OCI-LY1 (cell line): ENCODE results near the gene NBEAL1.

ENCODE experiments used
- H2AFZ ChIP-seq: fragments of 200-600 bp; sonication (generic), shearing (Covaris generic); 2 replicates; pipeline ENCODE4 v1.6.0; 2014; ENCODE audit warnings: antibody characterized with exemption, mild to moderate bottlenecking, low read length
- H3F3A ChIP-seq: fragments of 200-600 bp; sonication (generic), shearing (Covaris generic); 2 replicates; pipeline ENCODE4 v1.6.0; 2014; ENCODE audit warnings: mild to moderate bottlenecking, antibody characterized with exemption, low read length, moderate library complexity; ENCODE audit not compliant: insufficient read depth
- H3K27ac ChIP-seq: fragments of 200-600 bp; sonication (generic); 2 replicates; pipeline ENCODE4 v1.5.1; 2014; ENCODE audit warnings: low read length, mixed run types, mild to moderate bottlenecking, low read depth; ENCODE audit not compliant: poor library complexity, severe bottlenecking
- H3K27me3 ChIP-seq: fragments of 200-600 bp; sonication (generic); 2 replicates; pipeline ENCODE4 v1.6.0; 2014; ENCODE audit warnings: antibody characterized with exemption, mild to moderate bottlenecking, low read length, moderate library complexity; ENCODE audit not compliant: insufficient read depth
- H3K36me3 ChIP-seq: fragments of 200-600 bp; sonication (generic); 2 replicates; pipeline ENCODE4 v1.6.1; 2014; ENCODE audit warnings: mild to moderate bottlenecking, antibody characterized with exemption, low read length, moderate library complexity, mixed read lengths; ENCODE audit not compliant: insufficient read depth
- H3K4me1 ChIP-seq: fragments of 200-600 bp; sonication (generic); 2 replicates; pipeline ENCODE4 v1.5.1; 2014; ENCODE audit warnings: mild to moderate bottlenecking, low read length, moderate library complexity; ENCODE audit not compliant: insufficient read depth, severe bottlenecking
- H3K4me2 ChIP-seq: fragments of 200-600 bp; sonication (generic), shearing (Covaris generic); 2 replicates; pipeline ENCODE4 v1.6.1; 2014; ENCODE audit warnings: low read length
- H3K4me3 ChIP-seq: fragments of 200-600 bp; sonication (generic); 2 replicates; pipeline ENCODE4 v1.5.1; 2014; ENCODE audit warnings: low read length, low read depth, mild to moderate bottlenecking, mixed read lengths; ENCODE audit not compliant: poor library complexity, severe bottlenecking
- H3K79me2 ChIP-seq: fragments of 200-600 bp; shearing (Covaris generic); 2 replicates; pipeline ENCODE4 v1.6.1; 2016; ENCODE audit warnings: mixed run types, low read length, mixed read lengths; ENCODE audit not compliant: insufficient read depth
- H3K9ac ChIP-seq: fragments of 200-600 bp; sonication (generic), shearing (Covaris generic); 2 replicates; pipeline ENCODE4 v1.6.1; 2014; ENCODE audit warnings: mild to moderate bottlenecking, low read length, mixed read lengths
- H3K9me2 ChIP-seq: fragments of 200-600 bp; sonication (generic), shearing (Covaris generic); 2 replicates; pipeline ENCODE4 v1.6.1; 2014; ENCODE audit warnings: low read depth, mild to moderate bottlenecking, low read length, mixed read lengths
- H3K9me3 ChIP-seq: fragments of 200-600 bp; shearing (Covaris generic); 2 replicates; pipeline ENCODE4 v1.6.1; 2014; ENCODE audit warnings: low read length, mixed read lengths
- H4K20me1 ChIP-seq: fragments of 200-600 bp; sonication (generic), shearing (Covaris generic); 2 replicates; pipeline ENCODE4 v1.6.0; 2016; ENCODE audit warnings: mild to moderate bottlenecking, low read length; ENCODE audit not compliant: insufficient read depth
- EZH2 ChIP-seq: fragments of 200-600 bp; sonication (generic), shearing (Covaris generic); IDR thresholded peaks from 2 replicates; pipeline ENCODE4 v1.8.0; 2017; ENCODE audit warnings: borderline replicate concordance, mixed run types, mild to moderate bottlenecking, antibody characterized with exemption, low read length, moderate library complexity, mixed read lengths
- TF ChIP-seq, protein P1 (sequence below): fragments of 200-600 bp; sonication (generic), shearing (Covaris generic); IDR thresholded peaks from 2 replicates; pipeline ENCODE4 v1.5.1; 2017; ENCODE audit warnings: mild to moderate bottlenecking, antibody characterized with exemption, low read length, moderate library complexity, mixed read lengths

NBEAL1 gene

DNA sequence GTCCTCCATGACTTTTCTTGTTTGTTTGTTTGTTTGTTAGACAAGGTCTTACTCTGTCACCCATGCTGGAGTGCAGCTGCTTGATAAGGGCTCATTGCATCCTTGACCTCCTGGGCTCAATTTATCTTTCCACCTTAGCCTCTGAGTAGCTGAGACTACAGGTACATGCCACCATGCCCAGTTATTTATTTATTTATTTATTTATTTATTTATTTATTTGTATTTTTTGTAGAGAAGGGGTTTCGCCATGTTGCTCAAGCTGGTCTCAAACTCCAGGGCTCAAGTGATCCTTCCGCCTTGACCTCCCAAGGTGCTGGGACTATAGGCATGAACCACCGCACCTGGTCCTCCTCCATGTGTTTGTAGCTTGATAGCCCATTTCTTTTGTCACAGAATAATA, 37.9 kb downstream of the NBEAL1 start:
- H4K20me1 ChIP-seq = no peaks in the 10 kb centered on the region
- no peaks in the 10 kb centered on the region for H3K79me2 ChIP-seq
- no peaks in the 10 kb centered on the region for H3K36me3 ChIP-seq
- no peak overlapping the region for H3K4me3 ChIP-seq
- TF ChIP-seq EZH2 = no peak
- TF ChIP-seq, protein P1, sequence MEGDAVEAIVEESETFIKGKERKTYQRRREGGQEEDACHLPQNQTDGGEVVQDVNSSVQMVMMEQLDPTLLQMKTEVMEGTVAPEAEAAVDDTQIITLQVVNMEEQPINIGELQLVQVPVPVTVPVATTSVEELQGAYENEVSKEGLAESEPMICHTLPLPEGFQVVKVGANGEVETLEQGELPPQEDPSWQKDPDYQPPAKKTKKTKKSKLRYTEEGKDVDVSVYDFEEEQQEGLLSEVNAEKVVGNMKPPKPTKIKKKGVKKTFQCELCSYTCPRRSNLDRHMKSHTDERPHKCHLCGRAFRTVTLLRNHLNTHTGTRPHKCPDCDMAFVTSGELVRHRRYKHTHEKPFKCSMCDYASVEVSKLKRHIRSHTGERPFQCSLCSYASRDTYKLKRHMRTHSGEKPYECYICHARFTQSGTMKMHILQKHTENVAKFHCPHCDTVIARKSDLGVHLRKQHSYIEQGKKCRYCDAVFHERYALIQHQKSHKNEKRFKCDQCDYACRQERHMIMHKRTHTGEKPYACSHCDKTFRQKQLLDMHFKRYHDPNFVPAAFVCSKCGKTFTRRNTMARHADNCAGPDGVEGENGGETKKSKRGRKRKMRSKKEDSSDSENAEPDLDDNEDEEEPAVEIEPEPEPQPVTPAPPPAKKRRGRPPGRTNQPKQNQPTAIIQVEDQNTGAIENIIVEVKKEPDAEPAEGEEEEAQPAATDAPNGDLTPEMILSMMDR = no peak
- no peak overlapping the region for H2AFZ ChIP-seq
- H3K4me2 ChIP-seq = no peak overlapping the region
- no peak overlapping the region for H3K9ac ChIP-seq
- no peaks in the 10 kb centered on the region for H3F3A ChIP-seq
- no peaks in the 10 kb centered on the region for H3K4me1 ChIP-seq
- H3K27ac ChIP-seq = no peak overlapping the region
- no peaks in the 10 kb centered on the region for H3K27me3 ChIP-seq
- H3K9me3 ChIP-seq = no peaks in the 10 kb centered on the region
- no peaks in the 10 kb centered on the region for H3K9me2 ChIP-seq

DNA sequence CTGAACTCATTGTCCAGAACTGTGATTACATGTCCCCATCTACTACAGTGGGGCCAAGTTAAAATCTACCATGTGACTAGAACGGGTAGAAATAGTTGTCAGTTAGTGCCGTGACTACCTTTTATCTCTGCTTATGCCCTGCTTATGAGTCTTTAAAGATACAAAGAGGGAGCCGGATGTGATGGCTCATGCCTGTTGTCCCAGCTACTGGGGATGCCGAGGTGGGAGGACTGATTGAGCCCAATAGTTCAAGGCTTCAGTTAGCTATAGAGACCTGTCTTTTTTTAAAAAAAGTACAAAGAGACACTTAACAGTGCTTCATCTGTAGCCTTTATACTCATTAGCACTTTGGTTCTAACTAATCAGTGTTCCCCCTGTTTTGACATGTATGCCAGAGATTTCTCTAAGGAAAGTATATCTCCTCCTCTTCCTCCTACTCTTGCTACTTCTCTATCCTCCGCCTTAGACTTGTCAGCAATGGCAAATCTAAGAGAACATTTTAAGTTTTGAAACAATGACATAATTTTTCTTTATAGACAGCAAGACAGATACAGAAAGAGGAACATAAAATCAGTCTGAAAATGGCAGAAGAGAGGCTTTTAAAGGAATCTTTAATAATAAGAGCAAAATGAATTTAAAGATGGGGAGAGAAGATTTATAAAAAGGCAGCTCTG, 45.0 kb downstream of the NBEAL1 start:
- no peak overlapping the region for H3K9ac ChIP-seq

DNA sequence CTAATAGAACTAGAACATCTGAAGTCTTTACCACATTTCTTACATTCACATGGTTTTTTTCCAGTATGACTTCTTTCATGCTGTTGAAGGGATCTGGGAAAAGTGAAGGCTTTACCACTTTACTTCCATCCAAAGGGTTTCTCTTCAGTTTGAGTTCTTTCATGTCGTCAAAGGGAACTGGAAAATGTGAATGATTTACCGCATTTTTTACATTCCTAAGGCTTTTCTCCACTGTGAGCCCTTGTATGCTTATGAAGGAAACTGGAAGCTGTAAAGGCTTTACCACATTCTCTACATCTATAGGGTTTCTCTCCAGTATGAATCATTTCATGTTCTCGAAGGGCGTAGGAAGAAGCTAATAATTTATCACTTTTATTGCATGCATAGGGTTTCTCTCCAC, 46.7 kb downstream of the NBEAL1 start:
- Histone ChIP-seq H3K27me3 (no peaks in the 10 kb centered on the region), H3K27ac (no peak overlapping the region), H3K36me3 (no peaks in the 10 kb centered on the region), H3K9ac (no peak overlapping the region), H3K4me2 (no peak overlapping the region), H3F3A (no peaks in the 10 kb centered on the region), H4K20me1 (no peaks in the 10 kb centered on the region), H3K79me2 (no peaks in the 10 kb centered on the region), H3K4me1 (no peaks in the 10 kb centered on the region), H3K4me3 (no peak overlapping the region), H3K9me2 (no peaks in the 10 kb centered on the region), H2AFZ (no peak overlapping the region), H3K9me3 (no peaks in the 10 kb centered on the region)
- no peak for TF ChIP-seq EZH2
- TF ChIP-seq, protein P1 = no peak

More for the DNA sequence above, 45.0 kb downstream of the NBEAL1 start:
- TF ChIP-seq EZH2 = no peak
- TF ChIP-seq, protein P1 = no peak
- Histone ChIP-seq H3K79me2 (no peaks in the 10 kb centered on the region), H3K9me3 (no peaks in the 10 kb centered on the region), H3K9me2 (no peaks in the 10 kb centered on the region), H3K4me3 (no peak overlapping the region), H3K27ac (no peak overlapping the region), H4K20me1 (no peaks in the 10 kb centered on the region), H3K4me1 (no peaks in the 10 kb centered on the region), H3K27me3 (no peaks in the 10 kb centered on the region), H3K4me2 (no peak overlapping the region), H2AFZ (no peak overlapping the region), H3F3A (no peaks in the 10 kb centered on the region), H3K36me3 (no peaks in the 10 kb centered on the region)
